Measurements from ENCODE around the gene HTRA2.
"Not testable (repeated sequence)": the region's sequence is repeated elsewhere in the genome, so short reads cannot be mapped to it uniquely, and the experiment has no call there.

HTRA2 gene

GRCh38 chr2:74555610-74556103 is 25.9 kb downstream of the HTRA2 start:
- H3K4me3 ChIP-seq (ENCODE audit: low read depth, low read length): peak overlapping the region; percentile 89
- in situ Hi-C loops (cut with HindIII; ENCODE audit: low sequenced_read_pairs): no loop called here
- no peak for DNase-seq (ENCODE audit: low read depth, low spot score)
- TF ChIP-seq CTCF (IDR thresholded peaks at IDR 0.05; ENCODE audit: low read depth, low read length): no peak

GRCh38 chr2:74556159-74556558 is 26.4 kb downstream of the HTRA2 start:
- no peak for DNase-seq (ENCODE audit: low read depth, low spot score)
- peak overlapping the region; percentile 89 for H3K4me3 ChIP-seq (ENCODE audit: low read depth, low read length)
- TF ChIP-seq CTCF (IDR thresholded peaks at IDR 0.05; ENCODE audit: low read depth, low read length): no peak
- in situ Hi-C loops (cut with HindIII; ENCODE audit: low sequenced_read_pairs): no loop called here

- H3K4me3 ChIP-seq (ENCODE audit: low read depth, low read length): no peak overlapping the region
- DNase-seq (ENCODE audit: low read depth, low spot score): no peak
- no peak for TF ChIP-seq CTCF (IDR thresholded peaks at IDR 0.05; ENCODE audit: low read depth, low read length)
- in situ Hi-C loops (cut with HindIII; ENCODE audit: low sequenced_read_pairs): no loop called here
Observed at GRCh38 chr2:74556831-74557370, 27.2 kb downstream of the HTRA2 start.

GRCh38 chr2:74558284-74559230 is 28.8 kb downstream of the HTRA2 start:
- in situ Hi-C loops (cut with HindIII; ENCODE audit: low sequenced_read_pairs): no loop called here
- H3K4me3 ChIP-seq (ENCODE audit: low read depth, low read length): no peak overlapping the region
- DNase-seq (ENCODE audit: low read depth, low spot score): no peak
- TF ChIP-seq CTCF (IDR thresholded peaks at IDR 0.05; ENCODE audit: low read depth, low read length): no peak

GRCh38 chr2:74559912-74560311 is 30.2 kb downstream of the HTRA2 start:
- DNase-seq (ENCODE audit: low read depth, low spot score): no peak
- H3K4me3 ChIP-seq (ENCODE audit: low read depth, low read length): no peak overlapping the region
- TF ChIP-seq CTCF (IDR thresholded peaks at IDR 0.05; ENCODE audit: low read depth, low read length): no peak
- in situ Hi-C loops (cut with HindIII; ENCODE audit: low sequenced_read_pairs): no loop called here

GRCh38 chr2:74560591-74560990 is 30.9 kb downstream of the HTRA2 start:
- DNase-seq (ENCODE audit: low read depth, low spot score): no peak
- no peak overlapping the region for H3K4me3 ChIP-seq (ENCODE audit: low read depth, low read length)
- in situ Hi-C loops (cut with HindIII; ENCODE audit: low sequenced_read_pairs): no loop called here
- no peak for TF ChIP-seq CTCF (IDR thresholded peaks at IDR 0.05; ENCODE audit: low read depth, low read length)

- DNase-seq (ENCODE audit: low read depth, low spot score); H3K4me3 ChIP-seq (ENCODE audit: low read depth, low read length); in situ Hi-C loops (cut with HindIII; ENCODE audit: low sequenced_read_pairs): not testable (repeated sequence)
Observed at GRCh38 chr2:74561022-74561421, 31.3 kb downstream of the HTRA2 start.

Measured in astrocyte of the spinal cord (primary cell).